ENCODE measurements around the gene NUP42.
A peak's percentile ranks its signal among the peaks of the same experiment; 100 is the strongest.
"Not testable (repeated sequence)": the region's sequence is repeated elsewhere in the genome, so short reads cannot be mapped to it uniquely, and the experiment has no call there.

Gene NUP42, protein sequence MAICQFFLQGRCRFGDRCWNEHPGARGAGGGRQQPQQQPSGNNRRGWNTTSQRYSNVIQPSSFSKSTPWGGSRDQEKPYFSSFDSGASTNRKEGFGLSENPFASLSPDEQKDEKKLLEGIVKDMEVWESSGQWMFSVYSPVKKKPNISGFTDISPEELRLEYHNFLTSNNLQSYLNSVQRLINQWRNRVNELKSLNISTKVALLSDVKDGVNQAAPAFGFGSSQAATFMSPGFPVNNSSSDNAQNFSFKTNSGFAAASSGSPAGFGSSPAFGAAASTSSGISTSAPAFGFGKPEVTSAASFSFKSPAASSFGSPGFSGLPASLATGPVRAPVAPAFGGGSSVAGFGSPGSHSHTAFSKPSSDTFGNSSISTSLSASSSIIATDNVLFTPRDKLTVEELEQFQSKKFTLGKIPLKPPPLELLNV

GRCh38 chr7:23181684-23182553 lies at the start of gene NUP42:
TSS of gene NUP42 (plus strand) at chr7:23182048. CDS start at chr7:23182086, 38 bp downstream.
- DNase-seq = peak; percentile 94

DNA sequence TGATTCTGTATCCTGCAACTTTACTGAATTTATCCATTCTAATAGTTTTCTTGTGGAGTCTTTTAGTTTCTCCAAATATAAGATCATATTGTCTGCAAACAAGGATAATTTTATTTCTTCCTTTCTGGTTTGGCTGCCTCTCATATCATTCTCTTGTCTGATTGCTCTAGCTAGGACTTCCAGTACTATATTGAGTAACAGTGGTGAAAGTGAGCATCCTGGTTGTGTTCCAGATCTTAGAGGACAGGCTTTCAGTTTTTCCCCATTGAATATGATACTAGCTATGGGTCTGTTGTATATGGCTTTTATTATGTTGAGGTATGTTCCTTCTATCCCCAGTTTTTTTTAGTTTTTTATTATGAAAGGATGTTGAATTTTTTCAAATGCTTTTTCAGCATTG lies 48.1 kb upstream of the NUP42 start:
- no peak for DNase-seq

GRCh38 chr7:23135755-23136154 lies 46.1 kb upstream of the NUP42 start:
- DNase-seq = no peak

DNA sequence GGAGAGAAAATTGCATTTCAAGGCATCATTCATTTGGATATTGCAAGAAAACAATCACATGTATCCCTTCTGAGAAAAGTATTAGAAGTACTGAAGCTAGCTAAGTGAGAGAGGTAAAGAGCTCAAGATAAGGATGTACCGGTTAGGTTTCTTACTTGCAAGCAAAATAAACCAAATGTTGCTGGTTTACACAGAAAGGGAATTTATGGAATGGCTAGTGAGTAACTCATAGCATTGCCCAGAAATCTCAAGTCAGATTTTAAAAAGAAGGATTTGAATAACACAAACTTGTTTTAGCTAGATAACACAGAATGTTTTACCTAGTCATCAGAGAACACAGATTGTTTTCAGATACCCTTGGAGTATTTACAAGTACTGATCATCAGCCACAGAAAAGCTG lies 45.6 kb upstream of the NUP42 start:
- no peak for DNase-seq

- no peak for DNase-seq
Observed at GRCh38 chr7:23157679-23158078, 24.2 kb upstream of the NUP42 start.

DNA sequence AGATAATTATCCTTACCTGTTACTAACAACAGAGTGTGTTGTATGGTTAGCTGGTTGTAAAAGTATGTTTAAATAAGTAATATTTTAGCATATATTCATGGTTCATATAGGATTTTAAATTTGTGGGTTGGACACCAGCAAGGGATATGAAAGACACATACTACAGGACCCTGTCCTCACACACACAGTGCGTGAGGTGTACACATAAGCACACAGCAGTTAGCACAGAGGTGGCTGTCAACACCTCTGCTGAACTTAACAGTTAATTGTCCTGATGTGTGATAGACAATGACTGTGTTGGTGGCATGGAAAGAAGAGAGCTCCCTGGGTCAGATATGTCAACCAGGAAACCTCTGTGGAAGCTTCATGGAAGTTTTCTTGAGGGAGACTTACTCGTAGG lies 23.3 kb upstream of the NUP42 start:
- DNase-seq = no peak

- DNase-seq = no peak
Observed at GRCh38 chr7:23161482-23161881, 20.4 kb upstream of the NUP42 start.

GRCh38 chr7:23164846-23165245 lies 17.0 kb upstream of the NUP42 start:
- no peak for DNase-seq

DNA sequence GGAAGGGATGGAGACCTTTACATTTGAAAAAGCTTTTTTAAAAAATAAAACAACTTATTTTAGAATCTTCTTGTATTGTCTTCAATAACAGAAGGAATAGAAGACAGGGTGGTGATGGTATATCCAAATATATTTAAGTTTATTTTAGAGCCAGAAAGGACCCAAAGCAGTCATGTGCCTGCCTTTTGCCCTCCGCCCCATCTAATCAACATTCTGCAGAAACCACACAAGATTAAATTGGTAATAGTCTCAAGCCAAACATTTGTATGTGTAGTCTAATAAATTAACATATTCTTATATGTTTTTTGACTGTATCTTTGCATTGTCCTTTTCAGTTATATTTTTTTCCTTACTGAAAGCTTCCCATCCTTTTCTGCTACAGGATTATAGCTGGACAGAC lies 16.5 kb upstream of the NUP42 start:
- no peak for DNase-seq

DNA sequence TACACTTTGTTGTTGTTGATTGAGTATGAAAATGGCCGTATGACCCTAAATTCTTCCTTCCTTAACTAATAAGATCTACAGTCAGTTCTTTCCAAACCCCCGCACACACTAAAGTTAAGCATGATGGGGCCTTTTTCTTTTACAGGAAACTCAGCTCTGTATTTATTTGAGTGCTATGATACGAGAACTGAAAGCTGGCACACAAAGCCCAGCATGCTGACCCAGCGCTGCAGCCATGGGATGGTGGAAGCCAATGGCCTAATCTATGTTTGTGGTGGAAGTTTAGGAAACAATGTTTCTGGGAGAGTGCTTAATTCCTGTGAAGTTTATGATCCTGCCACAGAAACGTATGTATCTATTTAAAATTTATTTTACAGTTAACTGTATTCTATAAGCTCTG lies 14.2 kb upstream of the NUP42 start:
- DNase-seq = no peak

DNA sequence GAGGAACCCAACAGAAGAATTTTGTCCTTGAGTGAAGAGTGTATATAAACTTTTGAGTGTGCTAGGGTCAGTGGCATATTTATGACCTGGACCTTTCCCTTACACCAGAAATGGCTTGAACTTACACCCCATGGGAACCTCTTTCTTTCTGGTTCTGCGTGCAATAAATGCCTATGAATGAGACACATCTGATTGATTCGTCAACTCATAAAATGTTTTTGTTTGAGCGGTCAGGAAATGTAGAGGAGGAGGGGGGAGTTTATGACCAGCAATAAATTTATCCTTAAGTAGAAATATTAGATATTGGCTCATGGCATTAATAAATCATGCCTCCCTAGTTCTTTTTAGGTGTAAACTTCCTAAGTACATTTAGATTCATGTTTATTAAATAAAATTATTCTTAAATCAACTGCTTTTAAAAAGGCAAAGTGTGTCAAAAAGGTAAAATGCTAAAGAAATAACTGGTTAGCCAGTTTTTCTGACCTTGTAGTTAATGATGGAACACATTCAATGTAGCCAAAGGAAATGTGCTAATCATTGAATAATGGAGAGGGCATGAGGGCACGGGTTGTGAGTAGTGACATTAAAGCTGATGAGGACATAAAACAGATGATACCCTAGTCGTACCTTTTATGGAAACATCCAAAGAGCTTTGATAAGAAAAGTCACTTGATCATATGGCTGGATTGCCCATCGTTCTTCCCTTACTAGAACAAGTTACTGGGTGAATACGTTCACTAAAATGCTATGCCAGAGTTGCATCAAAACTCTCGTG lies 13.6 kb upstream of the NUP42 start:
- no peak for DNase-seq

DNA sequence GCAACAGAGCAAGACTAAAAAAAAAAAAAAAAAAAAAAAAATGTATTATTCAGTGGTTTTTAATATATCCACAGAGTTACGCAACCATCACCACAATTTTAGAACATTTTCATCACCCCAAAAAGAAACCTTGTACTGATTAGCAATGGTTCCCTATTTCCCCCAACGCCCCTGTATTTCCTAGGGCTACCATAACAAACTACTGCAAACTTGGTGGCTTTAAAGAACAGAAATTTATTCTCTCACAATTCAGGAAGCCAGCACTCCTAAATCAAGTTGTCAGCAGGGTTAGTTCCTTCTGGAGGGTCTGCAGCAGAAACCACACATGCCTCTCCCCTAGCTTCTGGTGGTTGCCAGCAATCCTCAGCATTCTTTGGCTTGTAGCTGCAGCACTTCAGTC lies 5.9 kb upstream of the NUP42 start:
- DNase-seq = no peak

GRCh38 chr7:23183279-23184012 lies 1.6 kb downstream of the NUP42 start:
- DNase-seq = no peak

DNA sequence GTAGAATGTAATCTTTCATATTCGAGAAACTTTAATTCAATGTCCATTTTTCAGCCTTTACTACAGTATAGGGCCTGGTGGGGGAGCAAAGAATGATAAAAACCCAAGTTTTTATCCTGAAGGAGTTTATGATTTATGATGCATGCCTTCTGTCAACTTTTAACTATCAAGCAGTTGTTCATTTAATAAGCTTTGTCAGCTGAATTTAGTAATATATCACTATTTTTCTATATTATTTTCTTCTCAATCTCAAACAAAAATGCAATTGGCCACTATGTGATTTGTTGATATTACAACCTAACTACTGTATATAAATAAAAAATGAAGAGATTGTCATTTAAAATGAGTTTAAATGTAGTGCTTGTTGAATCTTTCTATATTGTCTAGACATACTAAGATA lies 2.4 kb downstream of the NUP42 start:
- no peak for DNase-seq

DNA sequence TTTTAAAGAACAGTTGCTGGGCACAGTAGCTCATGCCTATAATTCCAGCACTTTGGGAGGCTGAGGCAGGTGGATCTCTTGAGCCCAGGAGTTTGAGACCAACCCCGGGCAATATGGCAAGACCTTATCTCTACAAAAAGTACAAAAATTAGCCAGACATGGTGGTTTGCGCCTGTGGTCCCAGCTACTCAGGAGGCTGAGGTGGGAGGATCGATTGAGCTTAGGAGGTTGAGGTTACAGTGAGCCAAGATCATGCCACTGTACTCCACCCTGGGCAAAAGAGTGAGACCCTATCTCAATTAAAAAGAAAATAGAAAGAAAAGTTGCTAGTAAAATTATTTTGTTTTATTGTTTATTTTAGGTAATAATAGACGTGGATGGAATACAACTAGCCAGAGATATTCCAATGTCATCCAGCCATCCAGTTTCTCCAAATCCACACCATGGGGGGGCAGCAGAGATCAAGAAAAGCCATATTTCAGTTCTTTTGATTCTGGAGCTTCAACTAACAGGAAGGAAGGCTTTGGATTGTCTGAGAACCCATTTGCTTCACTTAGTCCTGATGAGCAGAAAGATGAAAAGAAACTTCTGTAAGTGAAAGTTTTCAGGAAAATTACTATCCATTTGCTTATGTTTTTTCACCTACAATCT lies 3.0 kb downstream of the NUP42 start:
- DNase-seq = no peak

DNA sequence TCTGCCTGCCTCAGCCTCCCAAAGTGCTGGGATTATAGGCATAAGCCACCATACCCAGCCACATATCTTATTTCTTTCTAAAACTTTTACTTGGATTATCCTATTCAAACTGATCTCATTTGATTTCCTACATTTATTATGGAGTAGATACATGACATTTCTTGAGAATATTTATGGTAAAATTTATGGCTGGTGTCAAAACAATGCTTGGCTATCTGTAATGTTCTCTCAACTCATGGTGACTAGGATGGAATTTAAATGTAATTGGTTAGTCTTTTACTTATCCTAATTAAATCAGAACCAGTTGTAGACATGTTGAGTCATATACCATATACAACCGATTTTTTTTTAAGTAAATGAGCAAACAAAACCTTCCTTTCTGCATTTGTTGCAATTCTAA lies 4.1 kb downstream of the NUP42 start:
- DNase-seq = no peak

DNA sequence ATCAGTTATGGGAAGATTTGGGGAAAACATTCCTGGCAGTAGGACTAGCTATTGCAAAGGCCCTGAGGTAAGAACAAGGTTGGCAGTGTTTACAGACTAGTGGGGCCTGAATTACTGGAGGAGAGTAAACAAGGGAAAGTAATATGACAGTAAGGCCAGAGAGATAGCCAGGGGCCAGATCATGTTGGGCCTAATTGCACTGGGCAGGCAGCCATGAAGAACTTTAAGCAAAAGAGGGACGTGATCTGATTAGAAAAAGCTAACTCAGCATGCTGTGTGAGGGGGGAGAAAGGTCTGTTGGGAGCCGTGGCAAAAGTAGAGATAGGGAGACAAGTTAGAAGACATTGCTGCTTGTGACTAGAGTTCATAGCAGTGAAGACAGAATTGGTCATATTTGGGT lies 9.2 kb downstream of the NUP42 start:
- DNase-seq = no peak

DNA sequence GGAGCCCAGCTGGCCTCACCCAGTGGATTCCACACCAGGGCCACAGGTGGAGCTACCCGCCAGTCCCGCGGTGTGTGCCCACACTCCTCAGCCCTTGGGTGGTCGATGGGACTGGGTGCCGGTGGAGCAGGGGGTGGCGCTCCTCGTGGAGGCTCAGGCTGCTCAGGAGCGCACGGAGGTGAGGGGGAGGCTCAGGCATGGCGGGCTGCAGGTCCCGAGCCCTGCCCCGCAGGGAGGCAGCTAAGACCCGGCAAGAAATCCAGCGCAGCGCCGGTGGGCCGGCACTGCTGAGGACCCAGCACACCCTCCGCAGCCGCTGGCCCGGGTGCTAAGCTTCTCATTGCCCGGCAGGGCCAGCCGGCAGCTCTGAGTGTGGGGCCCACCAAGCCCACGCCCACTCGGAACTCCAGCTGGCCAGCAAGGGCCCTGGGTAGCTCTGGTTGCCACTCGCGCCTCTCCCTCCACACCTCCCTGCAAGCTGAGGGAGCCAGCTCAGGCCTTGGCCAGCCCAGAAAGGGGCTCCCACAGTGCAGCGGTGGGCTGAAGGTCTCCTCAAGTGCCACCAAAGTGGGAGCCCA lies 11.9 kb downstream of the NUP42 start:
- not testable (repeated sequence) for DNase-seq

DNA sequence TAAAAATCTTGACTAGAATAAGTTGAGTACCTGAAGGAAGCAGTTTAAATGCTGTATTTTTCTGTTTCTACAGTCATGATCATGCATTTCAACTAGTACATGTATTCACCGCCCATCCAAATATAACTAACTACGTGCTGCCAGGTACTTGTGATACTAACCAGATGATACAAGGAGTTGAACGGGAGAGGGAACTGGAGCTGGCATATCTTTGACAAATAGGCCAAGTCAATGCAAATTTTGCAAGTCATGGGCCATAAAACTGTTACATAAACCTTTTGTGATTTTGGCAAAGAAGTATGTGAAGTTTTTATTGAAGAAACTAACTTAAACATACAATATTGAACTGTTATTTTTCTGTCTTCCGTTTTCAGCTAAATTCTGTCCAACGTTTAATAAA lies 14.5 kb downstream of the NUP42 start:
- DNase-seq = no peak

DNA sequence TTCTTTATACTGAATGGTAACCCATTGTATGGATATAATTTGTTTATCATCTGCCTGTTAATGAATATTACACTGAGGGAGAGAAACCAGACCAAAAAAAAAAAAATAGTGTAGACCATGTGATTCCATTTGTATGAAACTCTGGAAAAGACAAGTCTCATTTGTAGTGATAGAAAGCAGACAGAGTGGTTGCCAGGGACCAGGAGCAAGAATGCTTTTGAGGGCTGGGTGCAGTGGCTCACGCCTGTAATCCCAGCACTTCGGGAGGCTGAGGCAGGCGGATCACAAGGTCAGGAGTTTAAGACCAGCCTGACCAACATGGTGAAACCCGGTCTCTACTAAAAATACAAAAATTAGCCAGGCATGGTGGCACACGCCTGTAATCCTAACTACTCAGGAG lies 15.9 kb downstream of the NUP42 start:
- DNase-seq = not testable (repeated sequence)

GRCh38 chr7:23200331-23200730 lies 18.5 kb downstream of the NUP42 start:
- DNase-seq = no peak

DNA sequence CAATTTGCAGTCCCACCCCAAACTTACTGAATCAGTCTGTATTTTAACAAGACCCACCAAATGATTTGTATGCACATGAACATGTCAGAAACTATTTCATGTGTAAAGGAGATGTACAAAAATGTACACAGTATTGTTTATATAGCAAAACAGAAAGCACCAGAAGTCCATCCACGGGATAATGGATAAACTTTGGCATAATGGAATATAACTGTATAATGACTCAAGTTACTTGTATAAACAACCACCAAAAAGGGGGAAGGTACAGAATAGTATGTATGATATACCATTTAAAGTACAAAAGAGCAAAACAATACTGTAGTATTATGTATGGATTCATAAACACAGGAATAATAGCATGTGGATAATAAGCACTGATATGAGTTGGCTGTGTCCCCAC lies 22.4 kb downstream of the NUP42 start:
- no peak for DNase-seq

Data from activated naive CD4-positive, alpha-beta T cell treated with anti-CD3 and anti-CD28 coated beads, Interleukin-2, amount 50 U/mL, for 16 hours (primary cell).